ENCODE measurements around the gene SAP30BP.

The SAP30BP gene

GRCh38 chr17:75649687-75650086 lies 17.5 kb upstream of the SAP30BP start:
- no peak for DNase-seq (ENCODE audit: low read depth)

DNA sequence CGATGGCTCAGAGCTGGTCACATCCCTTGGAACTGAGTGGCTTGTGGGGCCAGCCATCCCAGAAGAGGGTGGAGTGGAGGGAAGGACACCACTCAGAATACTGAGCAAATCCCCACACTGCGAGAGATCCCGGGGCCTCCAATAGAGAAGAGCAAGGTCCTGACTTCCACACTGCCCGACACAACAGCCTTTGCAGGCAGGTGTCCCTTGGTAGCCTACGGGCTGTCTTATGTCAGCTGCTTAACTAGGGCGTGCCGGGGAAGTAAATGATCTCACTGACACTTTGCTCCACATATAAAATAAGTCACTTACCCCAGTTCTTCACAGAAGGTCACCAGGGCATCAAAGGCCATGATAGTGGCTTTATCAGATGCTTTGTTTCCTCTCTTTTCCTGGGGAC lies 16.3 kb upstream of the SAP30BP start:
- no peak for DNase-seq (ENCODE audit: low read depth)

DNA sequence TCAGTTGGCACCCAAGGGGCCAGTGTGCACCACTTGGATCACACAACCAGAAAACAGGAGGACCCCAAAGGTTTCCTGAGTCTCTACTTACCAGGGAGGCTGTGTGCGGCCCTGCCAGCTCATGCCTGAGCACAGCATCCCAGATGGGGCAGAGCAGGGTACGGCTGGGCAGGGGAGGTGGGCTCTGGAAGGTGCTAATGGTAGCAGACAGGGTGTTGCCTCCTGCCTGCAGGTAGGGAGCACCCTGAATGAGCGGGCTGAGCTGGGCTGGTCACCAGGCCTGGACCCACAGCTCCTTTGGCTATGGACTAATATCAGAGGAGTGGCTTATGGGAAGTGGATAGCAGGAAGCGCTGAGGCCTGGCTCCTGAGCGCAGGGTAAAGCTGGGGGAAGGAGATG lies 14.8 kb upstream of the SAP30BP start:
- DNase-seq (ENCODE audit: low read depth): no peak

- DNase-seq (ENCODE audit: low read depth): no peak
Observed at GRCh38 chr17:75652934-75653549, 14.1 kb upstream of the SAP30BP start.

GRCh38 chr17:75654176-75654575 lies 13.0 kb upstream of the SAP30BP start:
- DNase-seq (ENCODE audit: low read depth): no peak

DNA sequence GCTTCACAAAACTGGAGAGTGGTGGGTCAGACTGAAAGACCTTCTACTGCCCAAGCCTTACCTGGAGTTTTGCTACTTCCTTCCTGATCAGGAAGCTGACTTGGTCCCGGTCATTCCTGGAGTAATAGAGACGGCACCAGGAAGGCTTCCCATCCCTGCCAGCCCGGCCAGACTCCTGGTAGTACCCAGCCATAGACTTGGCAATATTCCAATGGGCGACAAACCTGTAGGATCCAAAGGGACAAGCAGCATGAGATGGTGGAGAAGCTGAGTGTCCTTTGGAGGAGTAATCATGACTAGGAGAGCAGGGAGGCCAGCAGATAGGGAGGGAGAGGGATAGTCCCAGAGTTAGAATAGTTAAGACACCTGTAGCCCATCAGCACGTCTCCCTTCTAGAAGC lies 8.9 kb upstream of the SAP30BP start:
- no peak for DNase-seq (ENCODE audit: low read depth)

- DNase-seq (ENCODE audit: low read depth): no peak
Observed at GRCh38 chr17:75661531-75661930, 5.6 kb upstream of the SAP30BP start.

- no peak for DNase-seq (ENCODE audit: low read depth)
Observed at GRCh38 chr17:75662511-75662910, 4.6 kb upstream of the SAP30BP start.

- no peak for DNase-seq (ENCODE audit: low read depth)
Observed at GRCh38 chr17:75664099-75664549, 3.0 kb upstream of the SAP30BP start.

- DNase-seq (ENCODE audit: low read depth): no peak
Observed at GRCh38 chr17:75665981-75666380, 1.2 kb upstream of the SAP30BP start.

DNA sequence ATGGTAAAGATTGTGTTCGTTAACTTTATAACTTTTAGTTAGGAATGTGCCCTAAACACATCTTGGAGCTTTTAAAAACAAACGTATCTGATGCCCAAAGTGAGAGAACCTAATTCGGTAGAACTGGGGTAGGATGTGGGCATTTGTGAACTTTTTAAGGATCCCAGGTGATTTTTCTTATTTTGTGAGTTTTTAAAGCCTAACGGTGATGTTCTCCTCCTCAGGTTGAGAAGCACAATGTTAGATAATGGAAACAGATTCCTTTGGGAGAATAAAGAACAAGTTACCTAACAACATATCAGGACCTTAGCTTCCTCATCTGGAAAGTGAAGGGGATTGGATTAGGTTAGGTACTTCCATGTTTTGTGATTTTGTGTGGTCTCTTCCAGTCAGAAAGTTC lies 687 bp downstream of the SAP30BP start:
- no peak for DNase-seq (ENCODE audit: low read depth)

- no peak for DNase-seq (ENCODE audit: low read depth)
Observed at GRCh38 chr17:75668489-75668888, 1.4 kb downstream of the SAP30BP start.

DNA sequence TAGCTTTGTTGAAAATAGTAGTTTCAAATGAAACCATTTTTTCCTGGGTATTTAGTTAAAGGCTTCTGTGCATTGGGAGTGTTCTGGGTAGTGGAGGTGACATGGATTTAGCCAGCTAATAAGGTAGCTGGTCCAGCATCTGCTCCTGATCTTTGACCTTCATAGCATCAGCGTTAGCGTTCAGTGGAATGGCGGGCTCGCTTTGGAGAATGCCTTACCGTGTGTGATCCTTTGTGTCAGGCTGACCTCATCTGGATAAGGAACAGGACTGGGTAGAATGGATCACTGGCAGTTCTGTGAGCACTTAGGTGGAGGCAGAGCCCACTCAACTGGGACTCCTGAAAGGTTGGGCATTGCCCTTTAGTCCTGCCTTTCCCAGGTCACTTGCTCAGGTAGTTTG lies 3.7 kb downstream of the SAP30BP start:
- no peak for DNase-seq (ENCODE audit: low read depth)

DNA sequence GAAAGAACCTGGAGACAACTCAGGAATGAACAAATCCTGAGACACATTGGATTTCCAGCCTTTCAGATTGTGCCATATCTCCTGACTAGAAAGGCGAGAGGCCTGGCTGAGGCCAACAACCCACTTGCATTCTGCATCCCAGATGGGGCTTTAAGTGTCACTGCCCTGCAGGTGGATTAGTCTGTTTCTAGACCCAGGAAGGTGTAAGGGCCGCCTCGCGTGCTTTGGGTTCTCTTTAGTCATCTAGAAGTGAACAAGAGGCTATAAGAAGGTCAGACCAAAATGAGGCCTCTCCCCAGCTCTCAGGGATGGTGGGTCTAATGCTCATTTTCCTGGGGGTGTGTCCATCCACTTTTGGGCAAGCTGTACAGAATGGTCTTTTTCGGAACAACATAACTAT lies 4.9 kb downstream of the SAP30BP start:
- no peak for DNase-seq (ENCODE audit: low read depth)

DNA sequence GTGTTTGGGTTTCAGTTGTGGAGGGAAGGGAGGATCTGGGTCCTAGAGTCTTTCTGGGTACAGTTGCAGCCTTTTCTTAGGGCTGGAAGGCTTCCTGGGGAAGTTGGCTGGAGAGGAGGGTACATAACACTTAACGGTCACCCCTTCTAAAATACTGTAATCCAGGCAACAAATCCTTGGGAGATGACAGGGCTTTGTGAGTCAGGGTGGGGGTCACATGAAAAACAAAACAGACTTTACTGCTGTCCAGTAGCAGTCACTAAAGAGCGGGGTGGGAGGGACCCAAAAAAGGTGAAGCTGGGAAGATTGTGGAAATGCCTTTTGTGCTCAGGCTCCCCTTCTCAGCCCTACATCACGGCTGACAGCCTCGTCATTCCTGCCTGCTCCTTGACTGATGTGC lies 6.3 kb downstream of the SAP30BP start:
- no peak for DNase-seq (ENCODE audit: low read depth)

GRCh38 chr17:75676461-75676860 lies 9.3 kb downstream of the SAP30BP start:
- DNase-seq (ENCODE audit: low read depth): no peak

- DNase-seq (ENCODE audit: low read depth): no peak
Observed at GRCh38 chr17:75679706-75680211, 12.6 kb downstream of the SAP30BP start.

- no peak for DNase-seq (ENCODE audit: low read depth)
Observed at GRCh38 chr17:75680431-75680830, 13.3 kb downstream of the SAP30BP start.

DNA sequence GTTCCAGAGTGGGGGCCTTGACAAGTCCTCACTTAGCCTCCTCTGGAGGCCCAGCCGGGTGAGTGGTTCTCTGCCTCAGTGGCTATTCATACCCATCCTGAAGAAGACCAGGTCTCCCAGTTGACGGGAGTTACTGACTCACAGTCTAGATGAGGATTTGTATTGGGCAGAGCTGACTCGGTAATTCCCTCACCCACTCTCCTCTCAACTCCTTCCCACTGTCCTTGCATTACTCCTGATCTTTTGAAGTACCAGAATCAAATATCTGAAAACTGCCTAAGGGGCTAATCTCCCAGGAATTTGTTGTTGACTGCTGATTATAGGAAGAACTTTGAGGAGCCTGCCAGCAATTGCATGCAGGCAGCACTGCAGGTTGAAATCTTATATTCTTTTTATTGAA lies 14.2 kb downstream of the SAP30BP start:
- no peak for DNase-seq (ENCODE audit: low read depth)

GRCh38 chr17:75683583-75683982 lies 16.4 kb downstream of the SAP30BP start:
- no peak for DNase-seq (ENCODE audit: low read depth)

- DNase-seq (ENCODE audit: low read depth): no peak
Observed at GRCh38 chr17:75684249-75684648, 17.1 kb downstream of the SAP30BP start.

DNA sequence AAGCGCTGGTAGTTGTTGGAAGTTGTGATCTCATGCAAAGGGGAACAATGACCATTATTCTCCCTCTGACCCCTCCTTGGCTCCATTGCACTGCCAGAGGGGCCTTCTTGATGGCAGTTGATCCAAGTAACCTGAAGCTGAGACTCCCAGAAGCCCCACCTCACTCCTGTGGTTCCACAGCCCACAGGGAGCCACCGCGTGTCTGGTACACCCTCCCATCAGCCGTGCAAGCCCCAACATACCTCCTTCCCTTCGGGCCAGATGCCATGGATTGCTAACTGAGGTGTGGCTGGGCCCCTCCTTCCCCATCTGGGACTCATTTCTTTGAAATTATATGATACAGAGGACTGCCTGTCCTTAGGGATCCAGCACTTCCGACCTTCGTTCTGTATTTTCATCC lies 17.8 kb downstream of the SAP30BP start:
- no peak for DNase-seq (ENCODE audit: low read depth)

DNA sequence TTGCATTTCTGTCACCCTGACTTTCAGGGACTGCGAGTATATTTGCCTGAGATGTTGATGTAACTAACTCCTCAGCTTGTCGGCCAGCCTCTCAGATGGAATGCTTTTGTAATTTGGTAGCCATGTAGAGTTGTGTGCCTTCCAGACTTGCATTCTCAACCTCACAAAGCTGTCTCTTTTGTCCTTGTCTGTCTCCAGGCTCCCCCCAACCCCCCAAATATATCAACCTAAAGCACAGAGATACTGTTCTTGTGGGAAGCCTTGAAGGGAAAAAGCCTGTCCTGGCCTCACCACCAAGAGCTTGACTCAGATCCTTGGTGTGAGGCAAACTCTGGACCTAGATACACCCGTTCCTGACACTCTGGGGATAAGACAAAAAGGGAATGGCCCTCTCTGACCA lies 18.4 kb downstream of the SAP30BP start:
- DNase-seq (ENCODE audit: low read depth): no peak

GRCh38 chr17:75688209-75688825 lies 21.2 kb downstream of the SAP30BP start:
- DNase-seq (ENCODE audit: low read depth): no peak
